ENCODE measurements around the gene RPL13.

RPL13 gene

DNA sequence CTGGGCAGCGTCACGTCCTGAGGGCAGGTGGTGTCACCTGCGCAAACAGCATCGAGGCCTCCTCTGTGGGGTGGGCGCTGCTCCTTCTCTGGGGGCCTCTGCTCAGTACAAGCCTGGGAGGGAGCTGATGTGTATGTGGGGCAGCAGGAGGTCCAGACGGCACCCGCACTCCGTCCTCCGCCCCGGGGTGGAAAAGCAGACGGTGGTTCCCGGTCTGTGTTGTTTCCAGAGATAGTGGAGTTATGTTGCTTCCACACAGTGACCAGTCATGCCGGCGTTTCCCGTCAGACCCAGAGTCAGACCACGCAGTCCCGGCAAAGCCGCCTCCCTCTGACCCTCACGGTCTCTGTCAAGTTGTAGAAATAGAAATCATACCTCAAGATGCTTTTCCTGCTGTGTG, 13.7 kb upstream of the RPL13 start:
- H3K9me2 ChIP-seq (replicated peaks; ENCODE audit: control insufficient read depth, low read length) = no peaks in the 10 kb centered on the region
- H3K27me3 ChIP-seq (ENCODE audit: control insufficient read depth, low read length) = no peaks in the 10 kb centered on the region
- H3K4me3 ChIP-seq (ENCODE audit: low read length) = no peak overlapping the region
- no peak overlapping the region for H3K27ac ChIP-seq (ENCODE audit: low read depth, low read length)
- TF ChIP-seq, protein P1, sequence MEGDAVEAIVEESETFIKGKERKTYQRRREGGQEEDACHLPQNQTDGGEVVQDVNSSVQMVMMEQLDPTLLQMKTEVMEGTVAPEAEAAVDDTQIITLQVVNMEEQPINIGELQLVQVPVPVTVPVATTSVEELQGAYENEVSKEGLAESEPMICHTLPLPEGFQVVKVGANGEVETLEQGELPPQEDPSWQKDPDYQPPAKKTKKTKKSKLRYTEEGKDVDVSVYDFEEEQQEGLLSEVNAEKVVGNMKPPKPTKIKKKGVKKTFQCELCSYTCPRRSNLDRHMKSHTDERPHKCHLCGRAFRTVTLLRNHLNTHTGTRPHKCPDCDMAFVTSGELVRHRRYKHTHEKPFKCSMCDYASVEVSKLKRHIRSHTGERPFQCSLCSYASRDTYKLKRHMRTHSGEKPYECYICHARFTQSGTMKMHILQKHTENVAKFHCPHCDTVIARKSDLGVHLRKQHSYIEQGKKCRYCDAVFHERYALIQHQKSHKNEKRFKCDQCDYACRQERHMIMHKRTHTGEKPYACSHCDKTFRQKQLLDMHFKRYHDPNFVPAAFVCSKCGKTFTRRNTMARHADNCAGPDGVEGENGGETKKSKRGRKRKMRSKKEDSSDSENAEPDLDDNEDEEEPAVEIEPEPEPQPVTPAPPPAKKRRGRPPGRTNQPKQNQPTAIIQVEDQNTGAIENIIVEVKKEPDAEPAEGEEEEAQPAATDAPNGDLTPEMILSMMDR (IDR thresholded peaks at IDR 0.05; ENCODE audit: low read depth, low read length, poor library complexity, severe bottlenecking) = no peak
- no peak for TF ChIP-seq EZH2phosphoT487 (IDR thresholded peaks at IDR 0.05; ENCODE audit: borderline replicate concordance, low read length)
- H3K4me1 ChIP-seq (ENCODE audit: control insufficient read depth, low read length) = peaks cover 7% of the 10 kb centered on the region
- no peaks in the 10 kb centered on the region for H4K20me1 ChIP-seq (ENCODE audit: control insufficient read depth, insufficient read depth, low read depth, low read length)
- H3F3A ChIP-seq (ENCODE audit: control insufficient read depth, insufficient read depth) = no peaks in the 10 kb centered on the region
- no peaks in the 10 kb centered on the region for H3K9me3 ChIP-seq (ENCODE audit: control insufficient read depth, insufficient read depth, low read length)
- H3K4me2 ChIP-seq (ENCODE audit: low read length) = no peak overlapping the region
- peaks cover 44% of the 10 kb centered on the region for H3K36me3 ChIP-seq (ENCODE audit: control insufficient read depth, low read length)
- H3K79me2 ChIP-seq (ENCODE audit: control insufficient read depth, low read length) = no peaks in the 10 kb centered on the region

DNA sequence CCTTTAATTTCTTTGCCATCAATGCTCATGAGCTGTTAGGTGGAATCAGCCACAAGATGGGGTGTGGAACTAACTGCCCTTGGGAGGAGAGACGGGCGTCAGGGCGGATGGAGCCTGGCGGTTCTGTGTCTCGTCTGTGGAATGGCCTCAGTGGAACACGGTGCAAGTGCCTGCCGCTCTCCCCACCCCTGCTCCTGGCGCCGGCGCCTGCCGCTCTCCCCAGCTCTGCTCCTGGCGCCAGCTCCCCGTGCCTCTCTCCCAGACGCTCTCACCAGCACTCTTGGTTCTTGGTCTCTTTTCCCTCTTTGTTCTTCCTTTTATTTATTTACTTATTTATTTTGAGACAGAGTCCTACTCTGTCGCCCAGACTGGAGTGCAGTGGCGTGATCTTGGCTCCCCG, 13.2 kb upstream of the RPL13 start:
- Histone ChIP-seq H3K4me3 (ENCODE audit: low read length) (no peak overlapping the region), H3K4me2 (ENCODE audit: low read length) (no peak overlapping the region), H4K20me1 (ENCODE audit: control insufficient read depth, insufficient read depth, low read depth, low read length) (no peaks in the 10 kb centered on the region), H3K27ac (ENCODE audit: low read depth, low read length) (no peak overlapping the region), H3K27me3 (ENCODE audit: control insufficient read depth, low read length) (no peaks in the 10 kb centered on the region), H3K36me3 (ENCODE audit: control insufficient read depth, low read length) (peaks cover 44% of the 10 kb centered on the region), H3K9me3 (ENCODE audit: control insufficient read depth, insufficient read depth, low read length) (no peaks in the 10 kb centered on the region), H3K9me2 (replicated peaks; ENCODE audit: control insufficient read depth, low read length) (no peaks in the 10 kb centered on the region), H3K4me1 (ENCODE audit: control insufficient read depth, low read length) (peaks cover 7% of the 10 kb centered on the region), H3K79me2 (ENCODE audit: control insufficient read depth, low read length) (no peaks in the 10 kb centered on the region), H3F3A (ENCODE audit: control insufficient read depth, insufficient read depth) (no peaks in the 10 kb centered on the region)
- TF ChIP-seq, protein P1 (IDR thresholded peaks at IDR 0.05; ENCODE audit: low read depth, low read length, poor library complexity, severe bottlenecking) = no peak
- no peak for TF ChIP-seq EZH2phosphoT487 (IDR thresholded peaks at IDR 0.05; ENCODE audit: borderline replicate concordance, low read length)

DNA sequence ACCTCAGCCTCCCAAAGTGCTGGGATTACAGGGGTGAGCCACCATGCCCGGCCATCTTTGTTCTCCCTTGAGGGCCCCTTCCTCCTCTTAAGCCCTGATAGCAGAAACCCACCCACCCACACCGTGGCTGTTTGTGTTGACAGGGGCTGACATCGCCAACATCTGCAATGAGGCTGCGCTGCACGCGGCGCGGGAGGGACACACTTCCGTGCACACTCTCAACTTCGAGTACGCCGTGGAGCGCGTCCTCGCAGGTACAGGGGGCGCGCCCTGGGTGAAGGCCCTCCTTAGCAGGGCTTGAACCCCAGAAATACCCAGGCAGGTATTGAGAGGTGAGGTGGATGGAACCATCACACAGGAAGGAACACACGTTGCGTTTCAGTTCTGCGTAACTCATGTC, 12.6 kb upstream of the RPL13 start:
- Histone ChIP-seq H3K36me3 (ENCODE audit: control insufficient read depth, low read length) (peaks cover 44% of the 10 kb centered on the region), H3K27ac (ENCODE audit: low read depth, low read length) (no peak overlapping the region), H4K20me1 (ENCODE audit: control insufficient read depth, insufficient read depth, low read depth, low read length) (no peaks in the 10 kb centered on the region)

More for the DNA sequence above, 12.6 kb upstream of the RPL13 start:
- H3K9me3 ChIP-seq (ENCODE audit: control insufficient read depth, insufficient read depth, low read length) = no peaks in the 10 kb centered on the region
- H3K9me2 ChIP-seq (replicated peaks; ENCODE audit: control insufficient read depth, low read length) = no peaks in the 10 kb centered on the region
- H3K27me3 ChIP-seq (ENCODE audit: control insufficient read depth, low read length) = no peaks in the 10 kb centered on the region
- H3K4me2 ChIP-seq (ENCODE audit: low read length) = no peak overlapping the region
- TF ChIP-seq, protein P1 (IDR thresholded peaks at IDR 0.05; ENCODE audit: low read depth, low read length, poor library complexity, severe bottlenecking) = no peak
- no peak for TF ChIP-seq EZH2phosphoT487 (IDR thresholded peaks at IDR 0.05; ENCODE audit: borderline replicate concordance, low read length)
- no peak overlapping the region for H3K4me3 ChIP-seq (ENCODE audit: low read length)
- peaks cover 7% of the 10 kb centered on the region for H3K4me1 ChIP-seq (ENCODE audit: control insufficient read depth, low read length)
- H3F3A ChIP-seq (ENCODE audit: control insufficient read depth, insufficient read depth) = no peaks in the 10 kb centered on the region
- no peaks in the 10 kb centered on the region for H3K79me2 ChIP-seq (ENCODE audit: control insufficient read depth, low read length)
